Endothelial cell of umbilical vein (primary cell): ENCODE data around the gene FAM193B. TPM values are rescaled to one million over a fixed set of nuclear protein-coding genes. Genes with fewer than 3 reads are reported as not detected.
A peak's percentile ranks its signal among the peaks of the same experiment; 100 is the strongest.

ENCODE experiments used
- BruUV-seq: library from RNA; stranded (reverse); fragments of 400-500 nt; replicated peaks from 2 replicates; lab custom pipeline; 2021; lab: Mats Ljungman, UMichigan
- CTCF ChIA-PET: fragments of 300-600, 350-600 bp; sonication (Branson Sonifier 250); formaldehyde crosslinking; loops from one replicate; lab custom pipeline; 2021; ENCODE audit warnings: antibody characterized with exemption, inconsistent platforms; lab: Charles Lee
- POLR2A ChIA-PET: fragments of 300-600, 350-600 bp; sonication (Branson Sonifier 250); formaldehyde crosslinking; loops from one replicate; lab custom pipeline; 2021; ENCODE audit warnings: antibody characterized with exemption, inconsistent platforms; lab: Charles Lee
- DNase-seq: peaks from one replicate; pipeline ENCODE4 v3.0.0-alpha.2; 2011; ENCODE audit warnings: low read depth, low spot score
- FAIRE-seq: peaks from 2 replicates; lab custom pipeline; 2011; peaks lifted over from hg19 to GRCh38; lab: Jason Lieb, UNC
- H2AFZ ChIP-seq: 2 replicates; pipeline ENCODE4 v1.6.0; 2012; ENCODE audit warnings: low read depth, low read length, control low read depth, inconsistent platforms
- H3K27ac ChIP-seq: 2 replicates; pipeline ENCODE4 v1.5.1; 2011; ENCODE audit warnings: low read depth, mild to moderate bottlenecking, control low read depth, low read length, moderate library complexity; ENCODE audit not compliant: insufficient read depth
- H3K27me3 ChIP-seq, 2 experiments: 2 replicates each; pipeline versions ENCODE4 v1.6.0 to v1.6.1; 2011; ENCODE audit warnings: low read length in 2 of 2, mixed read lengths in 1 of 2; ENCODE audit not compliant: control insufficient read depth in 2 of 2, insufficient read depth in 2 of 2
- H3K36me3 ChIP-seq, 2 experiments: 2 replicates in 1 of 2; 3 replicates in 1 of 2; pipeline ENCODE4 v1.5.1; 2011; ENCODE audit warnings: low read length in 2 of 2, mild to moderate bottlenecking in 1 of 2, moderate library complexity in 1 of 2; ENCODE audit not compliant: control insufficient read depth in 2 of 2, insufficient read depth in 2 of 2; ENCODE audit errors: extremely low read depth in 1 of 2
- H3K4me1 ChIP-seq: 3 replicates; pipeline ENCODE4 v1.5.1; 2011; ENCODE audit warnings: mild to moderate bottlenecking, low read length; ENCODE audit not compliant: control insufficient read depth, insufficient read depth; ENCODE audit errors: extremely low read depth
- H3K4me2 ChIP-seq: 2 replicates; pipeline ENCODE4 v1.6.1; 2011; ENCODE audit warnings: low read length, control low read depth, mixed read lengths; ENCODE audit not compliant: insufficient read depth
- H3K4me3 ChIP-seq, 3 experiments: fragments of 200-600 bp in 1 of 3; sonication (generic), shearing (Covaris generic) in 1 of 3; replicated peaks in 1 of 3; 2 replicates each; pipeline ENCODE4 v1.5.1; 2011 to 2016; ENCODE audit warnings: control low read depth in 3 of 3, low read length in 3 of 3, mild to moderate bottlenecking in 2 of 3, inconsistent platforms in 1 of 3, low read depth in 1 of 3, moderate library complexity in 1 of 3; ENCODE audit not compliant: insufficient read depth in 1 of 3
- H3K79me2 ChIP-seq: 2 replicates; pipeline ENCODE4 v1.6.0; 2012; ENCODE audit warnings: low read length, inconsistent platforms; ENCODE audit not compliant: control insufficient read depth, insufficient read depth
- H3K9ac ChIP-seq: replicated peaks from 2 replicates; pipeline ENCODE3; 2011; ENCODE audit warnings: low read length, control low read depth; ENCODE audit not compliant: insufficient read depth; ENCODE audit errors: extremely low read depth
- H3K9me1 ChIP-seq: replicated peaks from 3 replicates; pipeline ENCODE4 v1.6.0; 2011; ENCODE audit warnings: mild to moderate bottlenecking, low read length; ENCODE audit not compliant: control insufficient read depth, insufficient read depth; ENCODE audit errors: extremely low read depth
- H3K9me3 ChIP-seq: replicated peaks from 2 replicates; pipeline ENCODE4 v1.5.1; 2012; ENCODE audit warnings: low read length, inconsistent platforms; ENCODE audit not compliant: control insufficient read depth, insufficient read depth
- H4K20me1 ChIP-seq: replicated peaks from 2 replicates; pipeline ENCODE3; 2011; ENCODE audit warnings: mild to moderate bottlenecking, low read length; ENCODE audit not compliant: control insufficient read depth, insufficient read depth; ENCODE audit errors: extremely low read depth
- CTCF ChIP-seq, 2 donors: IDR thresholded peaks; 1 replicate in 1 of 2; 2 replicates in 1 of 2; pipeline ENCODE4 v1.5.1; 2011; ENCODE audit warnings: low read length in 2 of 2, mild to moderate bottlenecking in 2 of 2, moderate library complexity in 2 of 2, control low read depth in 1 of 2, inconsistent platforms in 1 of 2, low read depth in 1 of 2; ENCODE audit not compliant: insufficient read depth in 1 of 2; ENCODE audit errors: extremely low read depth in 1 of 2
- EZH2 ChIP-seq: IDR thresholded peaks from 2 replicates; pipeline ENCODE4 v1.6.1; 2012; ENCODE audit warnings: borderline replicate concordance, low read depth, mild to moderate bottlenecking, moderate library complexity, low read length, inconsistent platforms; ENCODE audit not compliant: severe bottlenecking
- FOS ChIP-seq: IDR thresholded peaks from 2 replicates; pipeline ENCODE4 v1.6.1; 2011; ENCODE audit warnings: mild to moderate bottlenecking, low read length, moderate library complexity, borderline replicate concordance; ENCODE audit not compliant: insufficient read depth
- GATA2 ChIP-seq: IDR thresholded peaks from 2 replicates; pipeline ENCODE4 v1.7.0; 2011; ENCODE audit warnings: low read depth, mild to moderate bottlenecking, moderate library complexity, mixed read lengths, low read length; ENCODE audit not compliant: insufficient read length, insufficient read depth
- JUN ChIP-seq: IDR thresholded peaks from 2 replicates; pipeline ENCODE4 v1.6.1; 2011; ENCODE audit warnings: borderline replicate concordance, low read depth; ENCODE audit not compliant: insufficient read length, insufficient read depth
- MAX ChIP-seq: IDR thresholded peaks from 2 replicates; pipeline ENCODE4 v1.6.1; 2011; ENCODE audit not compliant: insufficient read depth, insufficient read length
- MYC ChIP-seq: IDR thresholded peaks from one replicate; pipeline ENCODE4 v1.6.1; 2011; ENCODE audit warnings: mild to moderate bottlenecking, low read depth, low read length
- POLR2A ChIP-seq: IDR thresholded peaks from 2 replicates; pipeline ENCODE4 v1.6.1; 2012; ENCODE audit warnings: low read depth, mild to moderate bottlenecking, control low read depth, low read length
- POLR2AphosphoS5 ChIP-seq: IDR thresholded peaks from 2 replicates; pipeline ENCODE4 v1.6.1; 2012; ENCODE audit warnings: low read depth, mild to moderate bottlenecking, control low read depth, low read length, moderate library complexity; ENCODE audit not compliant: insufficient read depth
- dilution Hi-C: fragments of 300-500 bp; cut with MboI; formaldehyde crosslinking; loops from one replicate; pipeline ENCODE4 v1.15.0; 2019; ENCODE audit warnings: low sequenced_read_pairs; ENCODE audit not compliant: extremely low pct_ligation_motif_present
- intact Hi-C: fragments of 100-400 bp; cut with micrococcal nuclease; formaldehyde crosslinking; loops from one replicate; pipeline ENCODE4 v1.10.0; 2022
- polyA plus RNA-seq, 4 experiments: library from polyadenylated mRNA; depleted of rRNA in 3 of 4; stranded (reverse) in 3 of 4; unstranded in 1 of 4; fragments of >200 nt; gene quantifications; 2 replicates each; pipeline versions ENCODE4 v1.2.1 to v1.2.3, GENCODE V29; 2011 to 2012; ENCODE audit warnings: missing spikeins in 1 of 4
- total RNA-seq: library from RNA; stranded (reverse); gene quantifications from 2 replicates; pipeline ENCODE4 v1.2.3, GENCODE V29; 2021

The FAM193B gene
- total and polyA plus RNA-seq, 2 donors (not counting 3 experiments of a cell fraction or from before 2014, with no cell fraction given), result 57.9 to 75.7 TPM

- Histone ChIP-seq H3K9ac (no peak overlapping the region), H3K79me2 (peaks cover 5% of the 10 kb centered on the region), H2AFZ (no peak overlapping the region), H3K4me3 (peak overlapping the region in 1 of 3 experiments; percentile 90), H3K36me3 (peaks cover 2 to 9% of the 10 kb centered on the region in 2 experiments), H3K4me1 (peaks cover 14% of the 10 kb centered on the region), H3K27ac (peak overlapping the region; percentile 61), H3K9me1 (no peaks in the 10 kb centered on the region), H3K4me2 (peak overlapping the region; percentile 86), H4K20me1 (no peaks in the 10 kb centered on the region), H3K9me3 (no peaks in the 10 kb centered on the region), H3K27me3 (no peaks in the 10 kb centered on the region)
- dilution Hi-C loops (no loop called here), intact Hi-C loops (loop anchor here (2.0 kb wide), 2 partner anchors 40 to 552 kb away; partner anchors contain the start of gene NHP2)
- FAIRE-seq (no peak), DNase-seq (no peak)
- ChIA-PET CTCF (no interaction called here), POLR2A (no interaction called here)
- no peak for TF ChIP-seq GATA2
- BruUV-seq, result no TSS peak
These were observed 46.8 kb upstream of the FAM193B start for GRCh38 chr5:177601126-177601525.

GRCh38 chr5:177600508-177601018 is 46.2 kb upstream of the FAM193B start:
- BruUV-seq, result TSS peak; percentile 64
- POLR2A ChIA-PET, result no interaction called here
- Histone ChIP-seq H2AFZ (peak overlapping the region; percentile 45), H3K4me1 (peaks cover 14% of the 10 kb centered on the region), H3K4me2 (peak overlapping the region; percentile 86), H3K27me3 (no peaks in the 10 kb centered on the region), H3K4me3 (peak overlapping the region; percentile 73 to 90 (median 77)), H3K9me3 (no peaks in the 10 kb centered on the region), H3K9me1 (no peaks in the 10 kb centered on the region), H3K79me2 (peaks cover 5% of the 10 kb centered on the region), H3K9ac (peak overlapping the region; percentile 87), H3K36me3 (peaks cover 5 to 13% of the 10 kb centered on the region in 2 experiments), H3K27ac (peak overlapping the region; percentile 61), H4K20me1 (no peaks in the 10 kb centered on the region)
- intact Hi-C loops, result loop anchor here (1.0 to 2.0 kb wide), 3 partner anchors 8 to 552 kb away; partner anchors contain the start of genes NHP2 and TMED9
- CTCF ChIA-PET, result interaction anchor here (1.3 kb wide), 1 partner anchor 39 kb away, joined by 5 read pairs; no protein-coding TSS in a partner anchor
- DNase-seq (peak; percentile 54), FAIRE-seq (peak; percentile 72)
- dilution Hi-C loops, result no loop called here
- no peak for TF ChIP-seq MYC
- TF ChIP-seq GATA2, result no peak
- no peak for TF ChIP-seq JUN
- TF ChIP-seq CTCF (IDR thresholded peaks at IDR 0.05; ENCODE audit: extremely low read depth in 1 of 2, insufficient read depth in 1 of 2, low read depth in 1 of 2, low read length in 2 of 2), result no peak
- no peak for TF ChIP-seq POLR2AphosphoS5
- no peak for TF ChIP-seq MAX
- no peak for TF ChIP-seq FOS
- no peak for TF ChIP-seq EZH2
- no peak for TF ChIP-seq POLR2A
